ENCODE data around the gene CTXN3.
"Not testable (repeated sequence)": the region's sequence is repeated elsewhere in the genome, so short reads cannot be mapped to it uniquely, and the experiment has no call there.

CTXN3 gene

GRCh38 chr5:127652952-127653611 is 4.2 kb downstream of the CTXN3 start:
- DNase-seq, result peak; percentile 0

- DNase-seq, result no peak
These were observed 7.9 kb downstream of the CTXN3 start for GRCh38 chr5:127656825-127657224.

- DNase-seq, result no peak
These were observed 11.3 kb downstream of the CTXN3 start for GRCh38 chr5:127660047-127660733.

- no peak for DNase-seq
These were observed 15.2 kb downstream of the CTXN3 start for GRCh38 chr5:127664093-127664492.

- no peak for DNase-seq
These were observed 16.8 kb downstream of the CTXN3 start for GRCh38 chr5:127665641-127666040.

GRCh38 chr5:127666043-127666716 is 17.3 kb downstream of the CTXN3 start:
- no peak for DNase-seq

GRCh38 chr5:127667926-127668325 is 19.0 kb downstream of the CTXN3 start:
- DNase-seq, result no peak

- DNase-seq, result no peak
These were observed 22.3 kb downstream of the CTXN3 start for GRCh38 chr5:127671218-127671617.

GRCh38 chr5:127673117-127673800 is 24.4 kb downstream of the CTXN3 start:
- no peak for DNase-seq

GRCh38 chr5:127676951-127677350 is 28.1 kb downstream of the CTXN3 start:
- DNase-seq, result not testable (repeated sequence)

GRCh38 chr5:127679691-127680330 is 30.9 kb downstream of the CTXN3 start:
- DNase-seq, result not testable (repeated sequence)

GRCh38 chr5:127680595-127680994 is 31.7 kb downstream of the CTXN3 start:
- no peak for DNase-seq

GRCh38 chr5:127683008-127683407 is 34.1 kb downstream of the CTXN3 start:
- no peak for DNase-seq

GRCh38 chr5:127684726-127685467 is 36.0 kb downstream of the CTXN3 start:
- no peak for DNase-seq

- DNase-seq, result no peak
These were observed 36.8 kb downstream of the CTXN3 start for GRCh38 chr5:127685662-127686061.

- DNase-seq, result no peak
These were observed 37.5 kb downstream of the CTXN3 start for GRCh38 chr5:127686424-127686823.

- no peak for DNase-seq
These were observed 45.8 kb downstream of the CTXN3 start for GRCh38 chr5:127694518-127695171.

- DNase-seq, result no peak
These were observed 46.5 kb downstream of the CTXN3 start for GRCh38 chr5:127695346-127695745.

- no peak for DNase-seq
These were observed 47.8 kb downstream of the CTXN3 start for GRCh38 chr5:127696683-127697082.

- DNase-seq, result no peak
These were observed 49.2 kb downstream of the CTXN3 start for GRCh38 chr5:127697894-127698600.

- no peak for DNase-seq
These were observed 50.5 kb downstream of the CTXN3 start for GRCh38 chr5:127699416-127699815.

Measured in activated CD4-positive, alpha-beta T cell treated with anti-CD3 and anti-CD28 coated beads, Interleukin-10, Interleukin-2, amounts not matched to agents 100 ng/mL and 50 ng/mL, durations not matched to agents 16 hours and 8 hours (primary cell).